GM18873 (cell line): ENCODE data around the gene OPCML.

ENCODE experiments used
- ATAC-seq: cut with Tn5 transposase; IDR thresholded peaks from one replicate; pipeline ENCODE4 v1.9.1; 2021; ENCODE audit warnings: mild to moderate bottlenecking, moderate library complexity, moderate number of reproducible peaks; ENCODE audit not compliant: unreplicated experiment, low FRiP score

Gene OPCML

GRCh38 chr11:133011604-133012003 is 520.7 kb downstream of the OPCML start:
- ATAC-seq = no peak

- ATAC-seq = no peak
These were observed 525.2 kb downstream of the OPCML start for GRCh38 chr11:133007027-133007584.

GRCh38 chr11:133004369-133004768 is 527.9 kb downstream of the OPCML start:
- no peak for ATAC-seq

- no peak for ATAC-seq
These were observed 532.8 kb downstream of the OPCML start for GRCh38 chr11:132999516-132999915.

GRCh38 chr11:132999031-132999430 is 533.3 kb downstream of the OPCML start:
- ATAC-seq = no peak

GRCh38 chr11:132997396-132997795 is 534.9 kb downstream of the OPCML start:
- no peak for ATAC-seq

- ATAC-seq = no peak
These were observed 537.3 kb downstream of the OPCML start for GRCh38 chr11:132994966-132995365.

GRCh38 chr11:132993991-132994502 is 538.3 kb downstream of the OPCML start:
- no peak for ATAC-seq

- ATAC-seq = no peak
These were observed 539.3 kb downstream of the OPCML start for GRCh38 chr11:132992838-132993631.

- no peak for ATAC-seq
These were observed 543.9 kb downstream of the OPCML start for GRCh38 chr11:132988411-132988810.

- no peak for ATAC-seq
These were observed 544.4 kb downstream of the OPCML start for GRCh38 chr11:132987936-132988335.

GRCh38 chr11:132983641-132983978 is 548.7 kb downstream of the OPCML start:
- no peak for ATAC-seq

GRCh38 chr11:132982772-132983640 is 549.3 kb downstream of the OPCML start:
- no peak for ATAC-seq

GRCh38 chr11:132981131-132981956 is 551.0 kb downstream of the OPCML start:
- ATAC-seq = no peak

- no peak for ATAC-seq
These were observed 551.6 kb downstream of the OPCML start for GRCh38 chr11:132980670-132981069.

GRCh38 chr11:132977746-132978145 is 554.6 kb downstream of the OPCML start:
- no peak for ATAC-seq

GRCh38 chr11:132977241-132977640 is 555.1 kb downstream of the OPCML start:
- no peak for ATAC-seq

- ATAC-seq = no peak
These were observed 556.2 kb downstream of the OPCML start for GRCh38 chr11:132976115-132976514.

GRCh38 chr11:132973686-132974085 is 558.6 kb downstream of the OPCML start:
- no peak for ATAC-seq

GRCh38 chr11:132972565-132972964 is 559.7 kb downstream of the OPCML start:
- ATAC-seq = no peak
